Right atrium auricular region (tissue), 2 donors: ENCODE results near the gene NOS1AP. TPM values are rescaled to one million over a fixed set of nuclear protein-coding genes. Genes with fewer than 3 reads are reported as not detected.

Source experiments
- DNase-seq: peaks from one replicate; pipeline ENCODE4 v3.0.0-alpha.2; 2019; ENCODE audit warnings: low spot score
- H3K27ac ChIP-seq, 2 donors: fragments of 200-600 bp; sonication (generic); 1 replicate in 1 of 2; 2 replicates in 1 of 2; pipeline ENCODE4 v1.5.1; 2016 to 2019
- H3K27me3 ChIP-seq, 2 donors: fragments of 200-600 bp; sonication (generic); one replicate each; pipeline versions ENCODE4 v1.5.1 to v1.6.0; 2017 to 2019
- H3K36me3 ChIP-seq: fragments of 200-600 bp; sonication (generic); one replicate; pipeline ENCODE4 v1.5.1; 2016
- H3K4me1 ChIP-seq, 2 donors: fragments of 200-600 bp; sonication (generic); one replicate each; pipeline versions ENCODE4 v1.5.1 to v1.6.0; 2017 to 2019
- H3K4me3 ChIP-seq, 2 donors: fragments of 200-600 bp; sonication (generic); 1 replicate in 1 of 2; 2 replicates in 1 of 2; pipeline ENCODE4 v1.5.1; 2017 to 2019; ENCODE audit warnings: mild to moderate bottlenecking in 1 of 2, moderate library complexity in 1 of 2
- H3K9me3 ChIP-seq, 2 donors: fragments of 200-600 bp; sonication (generic); one replicate each; pipeline ENCODE4 v1.5.1; 2019
- CTCF ChIP-seq, 2 donors: fragments of 200-600 bp; sonication (generic); IDR thresholded peaks; one replicate each; pipeline ENCODE4 v1.5.1; 2019; ENCODE audit warnings: antibody characterized with exemption in 2 of 2
- total RNA-seq, 2 donors: library from RNA; depleted of rRNA; stranded (reverse); fragments of >200 nt; gene quantifications; one replicate each; pipeline ENCODE4 v1.1.0, GENCODE V29; 2016

NOS1AP gene
- total RNA-seq, 2 donors from 2014 or later: 2.2 to 2.4 TPM

- no peak overlapping the region for H3K27ac ChIP-seq
- H3K4me1 ChIP-seq: no peaks in the 10 kb centered on the region
- H3K36me3 ChIP-seq: no peaks in the 10 kb centered on the region
- H3K27me3 ChIP-seq: no peaks in the 10 kb centered on the region
- no peak for TF ChIP-seq CTCF (IDR thresholded peaks at IDR 0.05)
- DNase-seq: no peak
- no peaks in the 10 kb centered on the region for H3K9me3 ChIP-seq
- H3K4me3 ChIP-seq: no peak overlapping the region
Observed at GRCh38 chr1:162372159-162373071, 302.9 kb downstream of the NOS1AP start.

GRCh38 chr1:162373072-162373427, 303.6 kb downstream of the NOS1AP start:
- H3K36me3 ChIP-seq: no peaks in the 10 kb centered on the region
- no peak for TF ChIP-seq CTCF (IDR thresholded peaks at IDR 0.05)
- DNase-seq: no peak
- H3K4me1 ChIP-seq: no peaks in the 10 kb centered on the region
- H3K4me3 ChIP-seq: no peak overlapping the region
- H3K27ac ChIP-seq: no peak overlapping the region
- no peaks in the 10 kb centered on the region for H3K27me3 ChIP-seq
- no peaks in the 10 kb centered on the region for H3K9me3 ChIP-seq

- no peaks in the 10 kb centered on the region for H3K9me3 ChIP-seq
- DNase-seq: no peak
- H3K36me3 ChIP-seq: no peaks in the 10 kb centered on the region
- no peaks in the 10 kb centered on the region for H3K27me3 ChIP-seq
- no peak overlapping the region for H3K4me3 ChIP-seq
- no peaks in the 10 kb centered on the region for H3K4me1 ChIP-seq
- H3K27ac ChIP-seq: no peak overlapping the region
- no peak for TF ChIP-seq CTCF (IDR thresholded peaks at IDR 0.05)
Observed at GRCh38 chr1:162373541-162374260, 304.2 kb downstream of the NOS1AP start.

- H3K4me3 ChIP-seq: no peak overlapping the region
- no peaks in the 10 kb centered on the region for H3K9me3 ChIP-seq
- DNase-seq: no peak
- H3K4me1 ChIP-seq: no peaks in the 10 kb centered on the region
- H3K36me3 ChIP-seq: no peaks in the 10 kb centered on the region
- no peak overlapping the region for H3K27ac ChIP-seq
- H3K27me3 ChIP-seq: no peaks in the 10 kb centered on the region
- TF ChIP-seq CTCF (IDR thresholded peaks at IDR 0.05): no peak
Observed at GRCh38 chr1:162374406-162374805, 304.9 kb downstream of the NOS1AP start.

- DNase-seq: no peak
- no peaks in the 10 kb centered on the region for H3K4me1 ChIP-seq
- no peak overlapping the region for H3K4me3 ChIP-seq
- H3K27me3 ChIP-seq: no peaks in the 10 kb centered on the region
- H3K9me3 ChIP-seq: no peaks in the 10 kb centered on the region
- no peak for TF ChIP-seq CTCF (IDR thresholded peaks at IDR 0.05)
- no peaks in the 10 kb centered on the region for H3K36me3 ChIP-seq
- no peak overlapping the region for H3K27ac ChIP-seq
Observed at GRCh38 chr1:162375463-162375862, 306.0 kb downstream of the NOS1AP start.
